Gastrocnemius medialis (tissue), 4 donors: ENCODE measurements around the gene PLS3.

Experiments used
- POLR2A ChIP-seq, 2 donors: fragments of 450-650 bp; IDR thresholded peaks; one replicate each; pipeline ENCODE4 v1.6.1; 2017; ENCODE audit warnings: antibody characterized with exemption in 2 of 2, mild to moderate bottlenecking in 2 of 2, moderate library complexity in 2 of 2
- TF ChIP-seq, protein P1 (sequence below), 5 experiments: fragments of 450-650 bp in 3 of 5; fragments of 200-600 bp in 2 of 5; sonication (generic) in 2 of 5; IDR thresholded peaks in 4 of 5; conservative IDR thresholded peaks in 1 of 5; 1 replicate in 4 of 5; 2 replicates in 1 of 5; pipeline ENCODE4 v1.5.1; 2016 to 2019; ENCODE audit warnings: antibody characterized with exemption in 5 of 5, mild to moderate bottlenecking in 3 of 5, moderate library complexity in 3 of 5

GRCh38 chrX:115603534-115604074, 42.6 kb downstream of the PLS3 start:
- TF ChIP-seq POLR2A (IDR thresholded peaks at IDR 0.05): no peak
- TF ChIP-seq, protein P1, sequence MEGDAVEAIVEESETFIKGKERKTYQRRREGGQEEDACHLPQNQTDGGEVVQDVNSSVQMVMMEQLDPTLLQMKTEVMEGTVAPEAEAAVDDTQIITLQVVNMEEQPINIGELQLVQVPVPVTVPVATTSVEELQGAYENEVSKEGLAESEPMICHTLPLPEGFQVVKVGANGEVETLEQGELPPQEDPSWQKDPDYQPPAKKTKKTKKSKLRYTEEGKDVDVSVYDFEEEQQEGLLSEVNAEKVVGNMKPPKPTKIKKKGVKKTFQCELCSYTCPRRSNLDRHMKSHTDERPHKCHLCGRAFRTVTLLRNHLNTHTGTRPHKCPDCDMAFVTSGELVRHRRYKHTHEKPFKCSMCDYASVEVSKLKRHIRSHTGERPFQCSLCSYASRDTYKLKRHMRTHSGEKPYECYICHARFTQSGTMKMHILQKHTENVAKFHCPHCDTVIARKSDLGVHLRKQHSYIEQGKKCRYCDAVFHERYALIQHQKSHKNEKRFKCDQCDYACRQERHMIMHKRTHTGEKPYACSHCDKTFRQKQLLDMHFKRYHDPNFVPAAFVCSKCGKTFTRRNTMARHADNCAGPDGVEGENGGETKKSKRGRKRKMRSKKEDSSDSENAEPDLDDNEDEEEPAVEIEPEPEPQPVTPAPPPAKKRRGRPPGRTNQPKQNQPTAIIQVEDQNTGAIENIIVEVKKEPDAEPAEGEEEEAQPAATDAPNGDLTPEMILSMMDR (IDR thresholded peaks at IDR 0.05 in 4 of 5, conservative IDR thresholded peaks at IDR 0.05 in 1 of 5): no peak
